HCT116 (cell line): ENCODE measurements around the gene ZNF791. TPM values are rescaled to one million over a fixed set of nuclear protein-coding genes. Genes with fewer than 3 reads are reported as not detected.

Experiments used
- ATAC-seq: fragments of 200-7000 bp; cut with Tn5 transposase; 2 replicates; pipeline ENCODE4 v1.9.1; 2020; ENCODE audit warnings: mild to moderate bottlenecking, moderate library complexity
- BruUV-seq: library from RNA; stranded (reverse); fragments of 400-500 nt; replicated peaks from 2 replicates; lab custom pipeline; 2021; lab: Mats Ljungman, UMichigan
- CTCF ChIA-PET: fragments of 300-600 bp; sonication (Branson Sonifier 250); formaldehyde crosslinking; loops from one replicate; lab custom pipeline; 2021; ENCODE audit warnings: antibody characterized with exemption; lab: Charles Lee
- POLR2A ChIA-PET: fragments of 300-600, 350-600 bp; sonication (Branson Sonifier 250); formaldehyde crosslinking; loops from one replicate; lab custom pipeline; 2021; ENCODE audit warnings: antibody characterized with exemption; lab: Charles Lee
- RAD21 ChIA-PET, 2 experiments: fragments of 300-600 bp; sonication (Branson Sonifier 250); formaldehyde crosslinking; loops; one replicate each; lab custom pipeline; 2023; ENCODE audit warnings: low total read pairs in 2 of 2; ENCODE audit not compliant: uncharacterized antibody in 2 of 2, unreplicated experiment in 2 of 2, low non-redundant PET in 1 of 2; lab: Charles Lee
- DNase-seq: peaks from one replicate; pipeline ENCODE4 v3.0.0-alpha.2; 2010; ENCODE audit warnings: low read depth, low spot score
- H2AFZ ChIP-seq: fragments of 200-600 bp; shearing (Covaris generic), sonication (generic); 2 replicates; pipeline ENCODE4 v1.6.1; 2017; ENCODE audit warnings: low read depth, mixed run types, mixed read lengths, antibody characterized with exemption, low read length; ENCODE audit not compliant: poor library complexity, severe bottlenecking
- H3K27ac ChIP-seq: 2 replicates; pipeline ENCODE4 v1.5.1; 2012; ENCODE audit warnings: low read depth, low read length
- H3K27me3 ChIP-seq: fragments of 200-600 bp; sonication (generic); 2 replicates; pipeline ENCODE4 v1.6.1; 2016; ENCODE audit warnings: mixed run types, low read length, mixed read lengths; ENCODE audit not compliant: insufficient read depth
- H3K36me3 ChIP-seq, 2 experiments: fragments of 200-500 bp in 1 of 2; fragments of 200-600 bp in 1 of 2; sonication (Bioruptor generic) in 1 of 2; sonication (generic) in 1 of 2; 2 replicates each; pipeline versions ENCODE4 v1.5.1 to v1.6.1; 2014 to 2016; ENCODE audit warnings: low read length in 2 of 2, inconsistent platforms in 1 of 2, mixed read lengths in 1 of 2, mixed run types in 1 of 2; ENCODE audit not compliant: insufficient read depth in 2 of 2, control insufficient read depth in 1 of 2
- H3K4me1 ChIP-seq, 2 experiments: fragments of 200-600 bp in 1 of 2; sonication (generic) in 1 of 2; 2 replicates each; pipeline versions ENCODE4 v1.5.1 to v1.6.1; 2012 to 2017; ENCODE audit warnings: low read length in 2 of 2, inconsistent platforms in 1 of 2, mild to moderate bottlenecking in 1 of 2, mixed read lengths in 1 of 2, mixed run types in 1 of 2, moderate library complexity in 1 of 2; ENCODE audit not compliant: insufficient read depth in 2 of 2, control insufficient read depth in 1 of 2
- H3K4me2 ChIP-seq: fragments of 200-600 bp; sonication (generic); 2 replicates; pipeline ENCODE4 v1.6.1; 2017; ENCODE audit warnings: mixed run types, low read length, mixed read lengths
- H3K4me3 ChIP-seq, 2 experiments: fragments of 200-600 bp in 1 of 2; sonication (generic) in 1 of 2; replicated peaks in 1 of 2; 2 replicates each; pipeline ENCODE4 v1.5.1; 2011 to 2016; ENCODE audit warnings: low read length in 2 of 2, control low read depth in 1 of 2, low read depth in 1 of 2, mild to moderate bottlenecking in 1 of 2, mixed read lengths in 1 of 2, mixed run types in 1 of 2
- H3K79me2 ChIP-seq: fragments of 200-600 bp; sonication (generic); 2 replicates; pipeline ENCODE4 v1.6.1; 2017; ENCODE audit warnings: mild to moderate bottlenecking, mixed run types, low read length, moderate library complexity, mixed read lengths; ENCODE audit not compliant: insufficient read depth
- H3K9ac ChIP-seq: fragments of 200-600 bp; sonication (generic); 2 replicates; pipeline ENCODE4 v1.6.1; 2016; ENCODE audit warnings: low read length, mixed read lengths
- H3K9me2 ChIP-seq: fragments of 200-600 bp; sonication (generic), shearing (Covaris generic); 2 replicates; pipeline ENCODE4 v1.6.1; 2017; ENCODE audit warnings: mixed run types, mild to moderate bottlenecking, moderate library complexity; ENCODE audit not compliant: insufficient read depth
- H3K9me3 ChIP-seq, 2 experiments: fragments of 200-500 bp in 1 of 2; fragments of 200-600 bp in 1 of 2; sonication (Bioruptor generic) in 1 of 2; sonication (generic) in 1 of 2; 2 replicates each; pipeline ENCODE4 v1.6.1; 2014 to 2017; ENCODE audit warnings: low read length in 2 of 2, mixed read lengths in 2 of 2, inconsistent platforms in 1 of 2, low read depth in 1 of 2, mild to moderate bottlenecking in 1 of 2, mixed run types in 1 of 2, moderate library complexity in 1 of 2; ENCODE audit not compliant: control insufficient read depth in 1 of 2, insufficient read depth in 1 of 2
- H4K20me1 ChIP-seq: fragments of 200-600 bp; sonication (generic), shearing (Covaris generic); 2 replicates; pipeline ENCODE4 v1.6.1; 2017; ENCODE audit warnings: mixed run types, mild to moderate bottlenecking, moderate library complexity; ENCODE audit not compliant: insufficient read depth
- ATF3 ChIP-seq: IDR thresholded peaks from 2 replicates; pipeline ENCODE4 v1.6.1; 2012
- CBX3 ChIP-seq: IDR thresholded peaks from 2 replicates; pipeline ENCODE4 v1.6.1; 2012; ENCODE audit warnings: low read depth
- CEBPB ChIP-seq: IDR thresholded peaks from 2 replicates; pipeline ENCODE4 v1.6.1; 2012; ENCODE audit warnings: low read depth
- EGR1 ChIP-seq: IDR thresholded peaks from 2 replicates; pipeline ENCODE4 v1.6.1; 2012; ENCODE audit warnings: low read depth
- ELF1 ChIP-seq: IDR thresholded peaks from 2 replicates; pipeline ENCODE4 v1.6.1; 2012; ENCODE audit warnings: low read depth, borderline replicate concordance
- EZH2 ChIP-seq: fragments of 200-600 bp; sonication (generic); IDR thresholded peaks from 2 replicates; pipeline ENCODE4 v1.6.1; 2017; ENCODE audit warnings: antibody characterized with exemption, mixed run types
- FOSL1 ChIP-seq: IDR thresholded peaks from 2 replicates; pipeline ENCODE4 v1.6.1; 2012; ENCODE audit warnings: low read depth
- POLR2A ChIP-seq: IDR thresholded peaks from 2 replicates; pipeline ENCODE4 v1.7.0; 2011; ENCODE audit warnings: borderline replicate concordance; ENCODE audit not compliant: insufficient read depth, insufficient read length; ENCODE audit errors: extremely low read depth
- POLR2AphosphoS5 ChIP-seq: IDR thresholded peaks from 2 replicates; pipeline ENCODE4 v1.6.1; 2011; ENCODE audit warnings: mild to moderate bottlenecking, low read depth, low read length, moderate library complexity
- RAD21 ChIP-seq: IDR thresholded peaks from 2 replicates; pipeline ENCODE4 v1.6.1; 2012; ENCODE audit warnings: low read depth, mild to moderate bottlenecking
- SIN3A ChIP-seq: IDR thresholded peaks from 2 replicates; pipeline ENCODE4 v1.6.1; 2012; ENCODE audit warnings: low read depth
- SRF ChIP-seq: IDR thresholded peaks from 2 replicates; pipeline ENCODE4 v1.6.1; 2012; ENCODE audit warnings: low read depth
- YY1 ChIP-seq: IDR thresholded peaks from 2 replicates; pipeline ENCODE4 v1.6.1; 2011; ENCODE audit warnings: low read length, low read depth, moderate library complexity, mild to moderate bottlenecking; ENCODE audit not compliant: insufficient replicate concordance; ENCODE audit errors: extremely low read depth
- ZNF274 ChIP-seq: fragments of 200-500 bp; sonication (Bioruptor generic); IDR thresholded peaks from 2 replicates; pipeline ENCODE4 v1.6.1; 2014; ENCODE audit warnings: mild to moderate bottlenecking, low read depth, low read length, inconsistent platforms
- intact Hi-C: fragments of 100-400 bp; cut with micrococcal nuclease; formaldehyde crosslinking; loops from 2 replicates; pipeline ENCODE4 v1.10.0; 2022
- total RNA-seq: library from RNA; stranded (reverse); gene quantifications from one replicate; pipeline ENCODE4 v1.2.1, GENCODE V29; 2021; ENCODE audit not compliant: unreplicated experiment

Gene ZNF791
- total RNA-seq, 1 experiment from 2014 or later, result 21.2 TPM

DNA sequence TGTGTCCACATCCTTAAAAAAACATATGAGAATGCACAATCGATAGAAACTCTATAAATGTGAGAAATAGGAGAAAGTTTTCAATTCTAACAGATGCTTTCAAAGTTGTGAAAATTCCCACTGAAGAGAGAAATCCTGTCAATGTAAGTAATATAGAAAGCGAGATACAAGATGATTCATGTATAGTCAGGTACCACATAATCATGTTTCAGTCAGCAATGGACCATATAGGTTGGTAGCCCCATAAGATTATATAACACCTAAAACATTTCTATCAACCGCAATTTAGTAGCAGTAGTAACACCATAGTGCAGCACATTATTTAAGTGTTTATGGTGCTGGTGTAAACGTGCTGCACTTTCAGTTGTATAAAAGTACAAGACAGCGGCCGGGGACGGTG lies 18.5 kb downstream of the ZNF791 start:
- H2AFZ ChIP-seq, result no peak overlapping the region
- H3K9ac ChIP-seq, result no peak overlapping the region
- H3K9me3 ChIP-seq, result peaks cover 27 to 28% of the 10 kb centered on the region in 2 experiments; a peak in 3 of 4 replicates
- ChIA-PET CTCF (no interaction called here), RAD21 (no interaction called here), POLR2A (no interaction called here)
- intact Hi-C loops, result no loop called here
- no peaks in the 10 kb centered on the region for H3K9me2 ChIP-seq
- no peak overlapping the region for H3K4me3 ChIP-seq
- DNase-seq (no peak), ATAC-seq (no peak)
- no peaks in the 10 kb centered on the region for H3K4me1 ChIP-seq
- TSS peak; percentile 40 for BruUV-seq
- H3K27me3 ChIP-seq, result no peaks in the 10 kb centered on the region
- no peaks in the 10 kb centered on the region for H4K20me1 ChIP-seq
- peaks cover 20 to 45% of the 10 kb centered on the region in 2 experiments for H3K36me3 ChIP-seq
- H3K27ac ChIP-seq, result no peak overlapping the region
- H3K4me2 ChIP-seq, result no peak overlapping the region
- no peaks in the 10 kb centered on the region for H3K79me2 ChIP-seq
- TF ChIP-seq CEBPB, result no peak
- TF ChIP-seq ATF3, result no peak
- TF ChIP-seq YY1, result no peak
- TF ChIP-seq POLR2AphosphoS5, result no peak
- TF ChIP-seq EGR1, result no peak
- TF ChIP-seq EZH2, result no peak
- TF ChIP-seq ZNF274, result no peak
- no peak for TF ChIP-seq CBX3
- no peak for TF ChIP-seq SRF
- no peak for TF ChIP-seq ELF1

DNA sequence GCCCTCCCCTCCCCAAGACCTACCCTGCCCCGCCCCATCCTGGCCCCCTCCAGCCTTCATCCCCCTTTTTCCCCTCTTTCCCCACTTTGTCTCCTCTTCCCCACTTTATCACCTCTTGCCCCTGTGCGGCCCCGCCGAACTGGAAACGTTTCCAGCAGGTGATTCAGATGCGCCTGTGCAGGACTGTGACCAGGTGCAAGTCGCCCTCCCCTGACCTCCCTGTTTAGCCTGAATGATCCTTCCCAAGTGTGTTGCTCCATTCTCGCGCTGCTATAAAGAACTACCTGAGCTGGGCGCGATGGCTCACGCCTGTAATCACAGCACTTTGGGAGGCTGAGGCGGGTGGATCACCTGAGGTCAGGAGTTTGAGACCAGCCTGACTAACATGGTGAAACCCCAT lies 25.9 kb downstream of the ZNF791 start:
- POLR2A ChIA-PET, result no interaction called here
- RAD21 ChIA-PET, result no interaction called here
- H3K27ac ChIP-seq, result no peak overlapping the region
- DNase-seq (no peak), ATAC-seq (no peak)
- H4K20me1 ChIP-seq, result no peaks in the 10 kb centered on the region
- no peaks in the 10 kb centered on the region for H3K36me3 ChIP-seq
- intact Hi-C loops, result no loop called here
- no peak overlapping the region for H3K9ac ChIP-seq
- CTCF ChIA-PET, result no interaction called here
- no peaks in the 10 kb centered on the region for H3K4me1 ChIP-seq
- peaks cover 0 to 4% of the 10 kb centered on the region in 2 experiments; a peak in 2 of 4 replicates for H3K9me3 ChIP-seq
- H3K9me2 ChIP-seq, result no peaks in the 10 kb centered on the region
- no peaks in the 10 kb centered on the region for H3K79me2 ChIP-seq
- H2AFZ ChIP-seq, result no peak overlapping the region
- no TSS peak for BruUV-seq
- no peak overlapping the region for H3K4me2 ChIP-seq
- H3K4me3 ChIP-seq, result no peak overlapping the region
- no peak for TF ChIP-seq CBX3
- no peak for TF ChIP-seq FOSL1
- no peak for TF ChIP-seq POLR2A
- TF ChIP-seq SIN3A, result no peak
- no peak for TF ChIP-seq ATF3
- TF ChIP-seq EGR1, result no peak
- no peak for TF ChIP-seq RAD21
- no peak for TF ChIP-seq ELF1
- H3K27me3 ChIP-seq, result no peaks in the 10 kb centered on the region
